Measurements from ENCODE around the gene HSBP1L1. TPM values are rescaled to one million over a fixed set of nuclear protein-coding genes. Genes with fewer than 3 reads are reported as not detected.

Gene HSBP1L1
- total RNA-seq, 1 experiment from 2014 or later: 41.4 TPM

DNA sequence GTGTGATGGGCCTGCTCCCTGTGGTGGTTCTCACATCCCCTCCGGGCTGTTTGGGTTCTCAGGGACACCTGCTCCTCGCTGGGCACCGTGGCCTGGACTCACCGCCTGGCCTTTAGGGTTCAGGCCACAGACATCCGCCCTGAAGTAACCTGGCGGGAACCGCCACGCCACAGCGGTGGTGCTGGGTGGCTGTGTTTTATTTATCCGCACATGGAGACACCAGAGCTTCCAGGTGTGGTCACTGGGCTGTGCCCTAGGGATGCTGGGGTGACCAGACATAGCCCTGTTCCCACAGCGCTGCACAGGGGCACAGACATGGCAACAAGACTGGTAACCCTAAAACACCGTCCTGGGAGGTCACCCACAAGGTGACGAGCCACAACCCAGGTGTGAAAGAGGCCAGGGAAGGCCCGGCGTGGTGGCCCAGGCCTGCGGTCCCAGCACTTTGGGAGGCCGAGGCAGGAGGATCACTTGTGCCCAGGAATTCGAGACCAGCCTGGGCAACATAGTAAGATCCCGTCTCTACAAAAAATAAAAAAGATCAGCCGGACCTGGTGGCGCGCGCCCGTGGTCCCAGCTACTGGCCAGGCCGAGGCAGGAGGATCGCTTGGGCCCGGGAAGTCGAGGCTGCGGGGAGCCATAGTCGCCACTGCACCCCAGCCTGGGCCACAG, 649 bp upstream of the HSBP1L1 start:
- CTCF ChIA-PET: no interaction called here
- no peaks in the 10 kb centered on the region for H3K27me3 ChIP-seq (ENCODE audit: insufficient read depth, low read length)
- H3K9ac ChIP-seq (ENCODE audit: low read length): peak overlapping the region; percentile 92
- peaks cover 42 to 73% of the 10 kb centered on the region in 2 experiments for H3K4me1 ChIP-seq (ENCODE audit: control insufficient read depth in 1 of 2, insufficient read depth in 2 of 2, low read length in 2 of 2)
- ATAC-seq (no peak), DNase-seq (ENCODE audit: low read depth, low spot score) (no peak)
- no peak for TF ChIP-seq ZNF274 (IDR thresholded peaks at IDR 0.05; ENCODE audit: low read depth, low read length)
- no peak for TF ChIP-seq FOSL1 (IDR thresholded peaks at IDR 0.05; ENCODE audit: low read depth)
- no peak for TF ChIP-seq EZH2 (IDR thresholded peaks at IDR 0.05)
- TF ChIP-seq EGR1 (IDR thresholded peaks at IDR 0.05; ENCODE audit: low read depth): no peak
- TF ChIP-seq, protein P1, sequence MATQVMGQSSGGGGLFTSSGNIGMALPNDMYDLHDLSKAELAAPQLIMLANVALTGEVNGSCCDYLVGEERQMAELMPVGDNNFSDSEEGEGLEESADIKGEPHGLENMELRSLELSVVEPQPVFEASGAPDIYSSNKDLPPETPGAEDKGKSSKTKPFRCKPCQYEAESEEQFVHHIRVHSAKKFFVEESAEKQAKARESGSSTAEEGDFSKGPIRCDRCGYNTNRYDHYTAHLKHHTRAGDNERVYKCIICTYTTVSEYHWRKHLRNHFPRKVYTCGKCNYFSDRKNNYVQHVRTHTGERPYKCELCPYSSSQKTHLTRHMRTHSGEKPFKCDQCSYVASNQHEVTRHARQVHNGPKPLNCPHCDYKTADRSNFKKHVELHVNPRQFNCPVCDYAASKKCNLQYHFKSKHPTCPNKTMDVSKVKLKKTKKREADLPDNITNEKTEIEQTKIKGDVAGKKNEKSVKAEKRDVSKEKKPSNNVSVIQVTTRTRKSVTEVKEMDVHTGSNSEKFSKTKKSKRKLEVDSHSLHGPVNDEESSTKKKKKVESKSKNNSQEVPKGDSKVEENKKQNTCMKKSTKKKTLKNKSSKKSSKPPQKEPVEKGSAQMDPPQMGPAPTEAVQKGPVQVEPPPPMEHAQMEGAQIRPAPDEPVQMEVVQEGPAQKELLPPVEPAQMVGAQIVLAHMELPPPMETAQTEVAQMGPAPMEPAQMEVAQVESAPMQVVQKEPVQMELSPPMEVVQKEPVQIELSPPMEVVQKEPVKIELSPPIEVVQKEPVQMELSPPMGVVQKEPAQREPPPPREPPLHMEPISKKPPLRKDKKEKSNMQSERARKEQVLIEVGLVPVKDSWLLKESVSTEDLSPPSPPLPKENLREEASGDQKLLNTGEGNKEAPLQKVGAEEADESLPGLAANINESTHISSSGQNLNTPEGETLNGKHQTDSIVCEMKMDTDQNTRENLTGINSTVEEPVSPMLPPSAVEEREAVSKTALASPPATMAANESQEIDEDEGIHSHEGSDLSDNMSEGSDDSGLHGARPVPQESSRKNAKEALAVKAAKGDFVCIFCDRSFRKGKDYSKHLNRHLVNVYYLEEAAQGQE (IDR thresholded peaks at IDR 0.05; ENCODE audit: low read depth): no peak
- no peak for TF ChIP-seq SIN3A (IDR thresholded peaks at IDR 0.05; ENCODE audit: low read depth)
- TF ChIP-seq ZFX (IDR thresholded peaks at IDR 0.05): no peak
- H3K9me3 ChIP-seq (ENCODE audit: control insufficient read depth in 1 of 2, insufficient read depth in 1 of 2, low read depth in 1 of 2, low read length in 2 of 2): no peaks in the 10 kb centered on the region
- intact Hi-C loops (cut with micrococcal nuclease): loop anchor here (2.0 kb wide), 1 partner anchor 285 kb away; the partner anchor contains the start of gene CTDP1
- H3K4me2 ChIP-seq (ENCODE audit: low read length): peak overlapping the region; percentile 86
- peaks cover 38% of the 10 kb centered on the region for H3K79me2 ChIP-seq (ENCODE audit: insufficient read depth, low read length)
- peak overlapping the region; percentile 90 for H3K27ac ChIP-seq (ENCODE audit: low read depth, low read length)
- RAD21 ChIA-PET (ENCODE audit: low non-redundant PET in 1 of 2, low total read pairs in 2 of 2, uncharacterized antibody in 2 of 2, unreplicated experiment in 2 of 2): no interaction called here
- POLR2A ChIA-PET: interaction anchor here (1.0 to 1.4 kb wide), 3 partner anchors 12 to 30 kb away, joined by 3 to 7 read pairs (median 5); partner anchors contain the start of gene SLC66A2
- no TSS peak for BruUV-seq (replicated peaks)
- no peak overlapping the region for H2AFZ ChIP-seq (ENCODE audit: low read depth, low read length, poor library complexity, severe bottlenecking)
- H4K20me1 ChIP-seq (ENCODE audit: insufficient read depth): no peaks in the 10 kb centered on the region
- H3K4me3 ChIP-seq (replicated peaks in 1 of 2; ENCODE audit: low read depth in 1 of 2, low read length in 2 of 2): peak overlapping the region; percentile 76 to 83
- H3K9me2 ChIP-seq (ENCODE audit: insufficient read depth): no peaks in the 10 kb centered on the region
- H3K36me3 ChIP-seq (ENCODE audit: control insufficient read depth in 1 of 2, insufficient read depth in 2 of 2, low read length in 2 of 2): 0 out of 4 replicates have a peak, but pooled peaks cover 0 to 3% of the 10 kb centered on the region in 2 experiments
